Measurements from ENCODE around the gene CPED1.
A peak's percentile ranks its signal among the peaks of the same experiment; 100 is the strongest.

The CPED1 gene

DNA sequence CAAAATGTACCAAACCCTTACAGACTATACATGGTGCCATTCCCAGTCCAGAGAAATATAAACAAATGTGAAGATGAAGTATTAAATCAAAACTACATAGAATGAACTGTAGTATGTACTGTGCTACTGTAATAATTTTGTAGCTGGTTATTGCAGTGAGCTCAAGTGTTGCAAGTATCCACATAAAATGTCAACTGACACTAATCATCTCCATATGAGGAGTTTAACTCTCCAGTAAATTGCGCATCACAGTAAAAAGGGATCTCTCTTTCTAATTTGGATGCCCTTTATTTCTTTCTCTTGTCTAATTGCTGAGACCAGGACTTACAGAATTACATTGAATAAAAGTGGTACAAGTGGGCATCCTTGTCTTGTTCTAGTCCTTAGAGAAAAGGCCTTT lies 165.5 kb downstream of the CPED1 start:
- H3K27me3 Mint-ChIP-seq: no peaks in the 10 kb centered on the region
- no peak for ATAC-seq

DNA sequence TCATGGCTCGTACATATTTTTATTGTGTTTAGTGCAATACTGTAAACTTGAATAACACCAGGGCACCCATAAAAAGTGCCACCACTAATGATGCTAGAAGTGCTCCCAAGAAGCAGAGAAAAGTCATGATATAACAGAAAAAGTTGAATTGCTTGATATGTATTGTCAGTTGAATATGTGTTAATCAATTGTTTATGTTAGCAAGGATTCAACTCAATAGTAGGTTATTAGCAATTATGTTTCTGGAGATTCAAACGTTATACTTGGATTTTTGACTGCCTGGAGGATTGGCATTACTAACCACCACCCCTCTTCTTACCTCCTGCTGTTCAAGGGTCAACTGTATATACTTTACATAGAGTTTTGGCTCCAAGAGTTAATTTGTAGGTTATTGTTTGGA lies 168.3 kb downstream of the CPED1 start:
- no peak overlapping the region for H3K27ac Mint-ChIP-seq
- H3K4me1 Mint-ChIP-seq: peaks cover 14% of the 10 kb centered on the region
- H3K9me3 Mint-ChIP-seq: peaks cover 4% of the 10 kb centered on the region
- no peak for ATAC-seq
- no peak overlapping the region for H3K4me3 Mint-ChIP-seq
- no peaks in the 10 kb centered on the region for H3K27me3 Mint-ChIP-seq
- H3K36me3 Mint-ChIP-seq: peaks cover 25% of the 10 kb centered on the region

More for the DNA sequence above, 165.5 kb downstream of the CPED1 start:
- Mint-ChIP-seq H3K9me3 (peaks cover 4% of the 10 kb centered on the region), H3K4me3 (no peak overlapping the region), H3K4me1 (peaks cover 8% of the 10 kb centered on the region), H3K27ac (no peak overlapping the region), H3K36me3 (peaks cover 19% of the 10 kb centered on the region)

DNA sequence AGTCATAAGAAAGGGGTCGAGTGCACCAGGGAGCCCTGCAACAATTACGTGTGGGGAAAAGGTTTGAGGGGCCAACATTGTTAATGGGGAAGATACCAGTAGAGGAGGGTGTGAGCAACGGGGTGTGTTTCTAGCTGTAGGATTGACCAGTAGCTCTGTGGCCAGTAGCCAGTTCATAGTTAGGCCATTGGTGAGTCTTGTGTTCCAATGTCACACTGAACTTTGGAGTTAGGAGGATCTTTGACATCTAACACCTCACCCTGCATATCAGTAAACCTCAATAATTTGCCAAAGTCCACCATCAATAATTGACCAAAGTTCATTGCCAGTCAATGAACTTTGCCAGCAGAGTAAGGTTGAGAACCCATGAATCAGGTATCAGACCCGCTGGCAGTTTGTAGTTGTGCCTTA lies 168.8 kb downstream of the CPED1 start:
- peaks cover 14% of the 10 kb centered on the region for H3K4me1 Mint-ChIP-seq
- no peak overlapping the region for H3K27ac Mint-ChIP-seq
- ATAC-seq: no peak

DNA sequence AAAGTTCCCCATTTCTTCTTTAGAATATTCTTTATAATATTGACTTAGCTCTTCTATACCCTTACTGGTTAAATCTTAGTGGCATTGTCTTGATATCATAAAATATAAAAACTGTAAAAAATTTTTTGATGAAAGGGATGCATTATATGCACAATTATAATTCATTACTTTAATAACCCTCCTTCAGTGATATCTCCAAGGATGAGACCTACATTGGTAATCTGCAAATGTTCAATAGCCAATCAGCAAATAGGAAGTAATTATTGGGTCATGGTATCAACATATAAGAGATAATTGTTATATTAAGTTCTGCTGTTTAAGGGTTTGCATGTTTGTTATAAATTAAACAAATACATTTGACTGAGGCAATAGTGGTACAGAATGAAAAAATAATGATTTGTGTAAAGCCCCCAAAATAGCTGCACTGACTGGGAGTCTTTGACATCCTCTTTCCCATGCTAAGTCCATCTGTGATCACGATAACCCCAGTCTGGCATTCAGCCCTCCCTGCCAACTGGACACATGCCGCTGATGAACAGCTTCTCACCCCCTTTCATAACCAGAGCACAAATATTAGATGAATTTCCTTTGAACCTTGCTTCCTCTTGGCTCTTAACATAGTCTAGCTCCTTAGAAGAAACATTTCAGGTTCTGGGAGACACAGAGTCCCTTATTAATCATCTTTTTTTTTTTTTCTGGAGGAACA lies 169.5 kb downstream of the CPED1 start:
- H3K27me3 Mint-ChIP-seq: no peaks in the 10 kb centered on the region
- no peak overlapping the region for H3K4me3 Mint-ChIP-seq
- H3K27ac Mint-ChIP-seq: no peak overlapping the region
- peaks cover 18% of the 10 kb centered on the region for H3K4me1 Mint-ChIP-seq
- peaks cover 25% of the 10 kb centered on the region for H3K36me3 Mint-ChIP-seq
- no peak for ATAC-seq
- H3K9me3 Mint-ChIP-seq: peaks cover 4% of the 10 kb centered on the region

More for the DNA sequence above, 168.8 kb downstream of the CPED1 start:
- H3K27me3 Mint-ChIP-seq: no peaks in the 10 kb centered on the region
- H3K36me3 Mint-ChIP-seq: peaks cover 25% of the 10 kb centered on the region
- peaks cover 4% of the 10 kb centered on the region for H3K9me3 Mint-ChIP-seq
- H3K4me3 Mint-ChIP-seq: no peak overlapping the region

DNA sequence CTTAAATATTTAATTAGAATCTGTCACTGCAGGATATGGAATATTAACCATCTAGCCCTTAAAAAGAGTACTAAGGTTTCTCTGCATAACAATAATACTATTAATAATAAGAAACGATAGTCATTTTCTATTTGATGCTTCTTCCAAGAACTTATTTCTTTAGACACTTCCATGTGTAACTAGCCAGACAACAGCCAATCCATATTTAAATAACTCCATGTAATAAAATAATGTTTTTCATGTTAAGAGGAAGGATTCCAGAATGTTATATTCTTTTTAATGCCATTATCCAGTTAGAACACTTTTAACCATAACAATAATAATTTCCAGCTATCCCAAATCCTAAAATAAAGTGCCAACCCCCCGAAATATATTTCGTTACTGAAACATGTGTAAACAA lies 170.2 kb downstream of the CPED1 start:
- Mint-ChIP-seq H3K27me3 (no peaks in the 10 kb centered on the region), H3K27ac (peak overlapping the region; percentile 17)

DNA sequence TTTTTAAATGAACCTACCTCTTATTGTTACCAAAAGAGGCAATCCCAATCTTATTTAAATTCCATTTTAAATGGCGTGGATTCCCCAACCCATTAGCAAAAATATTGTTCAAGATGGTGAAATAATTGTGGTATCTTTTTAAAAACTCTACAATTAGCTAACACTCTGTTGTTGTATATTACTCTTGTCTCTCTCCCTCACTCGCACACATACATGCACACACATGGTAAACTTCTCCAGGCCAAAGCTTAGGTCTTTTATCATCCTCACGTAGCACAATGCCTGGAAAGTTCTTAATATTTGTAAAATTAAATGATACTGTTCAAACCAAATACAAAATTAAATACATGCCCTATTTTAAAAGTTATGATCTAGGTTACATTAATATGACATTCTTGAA lies 171.0 kb downstream of the CPED1 start:
- Mint-ChIP-seq H3K4me3 (no peak overlapping the region), H3K27me3 (no peaks in the 10 kb centered on the region), H3K27ac (no peak overlapping the region), H3K4me1 (peaks cover 32% of the 10 kb centered on the region), H3K9me3 (peaks cover 4% of the 10 kb centered on the region), H3K36me3 (peaks cover 25% of the 10 kb centered on the region)
- ATAC-seq: no peak

More for the DNA sequence above, 170.2 kb downstream of the CPED1 start:
- Mint-ChIP-seq H3K9me3 (peaks cover 4% of the 10 kb centered on the region), H3K36me3 (peaks cover 25% of the 10 kb centered on the region), H3K4me1 (peaks cover 24% of the 10 kb centered on the region), H3K4me3 (no peak overlapping the region)
- no peak for ATAC-seq

DNA sequence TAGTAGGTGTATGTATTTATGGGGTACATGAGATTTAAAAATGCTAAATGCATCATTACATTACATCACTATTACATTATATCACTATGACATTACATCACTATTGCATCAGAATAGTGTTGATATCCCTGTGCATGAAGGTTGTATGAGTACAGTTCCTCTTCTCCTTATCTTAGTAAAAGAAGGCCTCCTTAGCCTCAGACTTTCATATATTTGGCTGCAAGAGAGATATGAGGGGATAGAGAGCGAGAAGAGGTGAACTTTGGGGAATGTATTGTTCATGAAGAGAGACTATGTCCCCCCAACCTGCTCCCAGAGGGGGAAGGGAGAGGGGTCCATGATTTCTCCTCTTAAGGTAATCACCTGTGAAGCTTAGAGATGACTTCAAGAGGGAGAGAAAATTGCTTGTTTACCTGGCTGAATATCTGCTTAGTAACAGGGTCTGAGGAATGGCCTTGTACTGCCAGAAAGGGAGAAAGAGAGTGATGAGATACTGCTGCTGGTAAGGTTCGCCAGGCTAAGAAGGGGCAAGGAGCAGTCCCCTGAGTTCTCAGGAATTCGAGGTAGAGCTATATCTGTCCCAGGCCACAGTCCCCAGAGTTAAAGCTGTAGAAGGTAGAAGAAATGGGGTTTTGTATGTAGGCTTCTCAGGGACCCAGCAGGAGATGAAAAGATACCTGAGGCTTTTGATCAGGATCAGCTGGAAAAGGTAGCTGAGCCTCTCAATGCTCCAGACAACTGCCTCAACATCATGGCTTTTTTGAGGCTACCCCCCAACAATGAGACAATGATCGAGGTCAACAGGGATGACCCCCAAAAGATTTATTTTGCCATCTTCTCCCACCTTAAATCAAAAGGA lies 171.9 kb downstream of the CPED1 start:
- peak overlapping the region; percentile 65 for H3K27ac Mint-ChIP-seq
- H3K4me1 Mint-ChIP-seq: peaks cover 38% of the 10 kb centered on the region
- H3K27me3 Mint-ChIP-seq: no peaks in the 10 kb centered on the region
- no peak for ATAC-seq
- H3K9me3 Mint-ChIP-seq: peaks cover 4% of the 10 kb centered on the region
- no peak overlapping the region for H3K4me3 Mint-ChIP-seq
- peaks cover 24% of the 10 kb centered on the region for H3K36me3 Mint-ChIP-seq

DNA sequence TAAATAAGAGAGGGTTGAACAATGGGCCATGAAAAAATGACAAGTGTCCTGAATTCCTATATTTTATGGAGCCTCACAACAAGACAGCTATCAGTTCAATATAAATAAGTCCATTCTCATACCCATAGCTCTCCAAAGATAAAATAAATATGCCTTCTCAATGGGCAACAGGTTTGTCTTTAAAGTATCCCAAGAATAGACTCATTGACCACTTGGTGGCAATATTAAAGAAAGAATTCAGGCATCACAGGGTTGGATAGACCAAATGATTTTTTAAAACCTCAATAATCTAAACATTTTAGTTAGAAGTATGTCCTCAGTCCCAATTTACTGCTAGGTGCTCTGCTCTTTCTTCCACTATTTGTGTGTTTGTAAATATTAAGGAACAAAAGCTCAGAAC lies 175.2 kb downstream of the CPED1 start:
- peaks cover 6% of the 10 kb centered on the region for H3K36me3 Mint-ChIP-seq
- ATAC-seq: no peak
- H3K27ac Mint-ChIP-seq: peak overlapping the region; percentile 21
- no peak overlapping the region for H3K4me3 Mint-ChIP-seq
- H3K9me3 Mint-ChIP-seq: no peaks in the 10 kb centered on the region
- no peaks in the 10 kb centered on the region for H3K27me3 Mint-ChIP-seq
- peaks cover 43% of the 10 kb centered on the region for H3K4me1 Mint-ChIP-seq

DNA sequence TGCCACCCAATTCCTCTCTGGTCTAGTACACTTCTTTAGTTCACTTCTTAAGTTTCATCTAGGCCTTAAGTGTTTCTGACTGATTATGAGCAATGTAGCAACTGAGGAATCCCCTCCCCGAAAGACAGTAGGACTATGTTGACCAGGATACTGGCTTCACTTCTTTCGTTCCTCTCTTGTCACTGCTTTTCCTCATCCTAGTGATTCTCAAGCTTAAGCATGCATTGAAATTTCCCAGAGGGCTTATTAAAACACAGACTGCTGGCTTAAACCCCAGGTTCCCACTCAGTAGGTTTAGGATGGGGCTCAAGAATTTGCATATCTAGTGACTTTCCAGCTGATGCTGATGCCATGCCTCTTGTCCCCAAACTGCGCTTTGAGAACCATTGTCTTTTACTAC lies 175.7 kb downstream of the CPED1 start:
- no peak for ATAC-seq
- no peaks in the 10 kb centered on the region for H3K27me3 Mint-ChIP-seq
- H3K9me3 Mint-ChIP-seq: no peaks in the 10 kb centered on the region
- H3K36me3 Mint-ChIP-seq: peaks cover 6% of the 10 kb centered on the region
- peaks cover 43% of the 10 kb centered on the region for H3K4me1 Mint-ChIP-seq
- no peak overlapping the region for H3K4me3 Mint-ChIP-seq
- H3K27ac Mint-ChIP-seq: peak overlapping the region; percentile 21

DNA sequence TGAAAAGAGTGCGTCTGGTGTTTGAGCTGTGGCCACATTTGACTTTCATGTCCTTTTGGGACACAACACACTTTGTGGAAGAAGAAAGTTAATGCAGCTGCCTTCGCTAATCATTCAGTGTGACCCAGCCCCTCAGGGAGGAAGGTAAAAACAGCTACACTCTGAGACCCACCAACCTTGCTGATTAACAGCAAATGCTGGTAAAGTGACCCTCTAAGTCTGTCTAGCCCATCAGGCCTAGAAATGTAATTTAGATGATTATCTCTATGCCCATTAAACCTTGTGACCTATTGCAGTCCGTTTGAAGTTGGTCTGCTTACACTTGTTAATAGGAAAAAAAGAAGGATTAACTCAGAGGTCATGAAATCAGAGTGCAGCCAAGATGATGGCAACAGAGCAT lies 178.4 kb downstream of the CPED1 start:
- Mint-ChIP-seq H3K9me3 (no peaks in the 10 kb centered on the region), H3K27ac (no peak overlapping the region), H3K4me1 (peaks cover 36% of the 10 kb centered on the region), H3K4me3 (no peak overlapping the region), H3K27me3 (no peaks in the 10 kb centered on the region), H3K36me3 (peaks cover 6% of the 10 kb centered on the region)
- no peak for ATAC-seq

DNA sequence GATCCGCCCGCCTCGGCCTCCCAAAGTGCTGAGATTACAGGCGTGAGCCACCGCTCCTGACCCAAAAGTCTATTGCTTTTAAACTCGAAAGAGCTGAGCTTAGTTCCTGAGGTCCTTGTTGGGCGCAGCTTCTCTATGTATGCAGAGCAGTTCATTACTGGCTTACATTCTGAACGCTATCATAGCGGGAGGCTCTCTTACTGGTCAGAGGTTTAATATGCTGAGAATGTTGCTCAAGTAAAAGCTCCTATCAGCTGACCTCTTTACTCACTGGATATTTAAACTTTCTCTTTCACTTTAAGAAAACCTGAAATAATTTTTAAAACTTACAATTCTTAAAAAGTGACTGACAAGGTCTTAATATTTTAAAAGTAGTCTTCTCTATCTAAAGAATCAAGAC lies 179.5 kb downstream of the CPED1 start:
- Mint-ChIP-seq H3K27me3 (no peaks in the 10 kb centered on the region), H3K36me3 (peaks cover 6% of the 10 kb centered on the region), H3K4me3 (no peak overlapping the region), H3K27ac (no peak overlapping the region), H3K4me1 (peaks cover 33% of the 10 kb centered on the region), H3K9me3 (no peaks in the 10 kb centered on the region)
- ATAC-seq: no peak

DNA sequence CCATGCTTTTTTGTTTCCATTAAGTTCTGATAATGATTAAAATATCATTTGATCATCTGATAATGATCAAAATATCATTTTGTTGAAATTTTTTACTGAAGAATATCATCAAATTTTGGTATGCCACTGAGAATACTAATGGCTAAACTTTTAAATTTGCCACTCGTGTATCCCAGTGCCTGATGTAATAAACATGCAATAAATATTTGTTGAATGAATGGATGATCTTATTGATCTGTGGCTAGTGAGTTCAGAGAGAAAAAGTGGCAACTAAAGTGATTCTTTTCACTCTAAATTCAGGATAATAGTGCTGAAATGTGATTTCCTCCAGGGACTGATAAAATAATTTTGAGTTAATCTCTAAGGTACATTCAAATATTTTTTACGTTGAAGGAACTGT lies 181.0 kb downstream of the CPED1 start:
- ATAC-seq: no peak
- Mint-ChIP-seq H3K27me3 (no peaks in the 10 kb centered on the region), H3K4me3 (no peak overlapping the region), H3K36me3 (peaks cover 14% of the 10 kb centered on the region), H3K27ac (no peak overlapping the region), H3K4me1 (peaks cover 33% of the 10 kb centered on the region), H3K9me3 (no peaks in the 10 kb centered on the region)

DNA sequence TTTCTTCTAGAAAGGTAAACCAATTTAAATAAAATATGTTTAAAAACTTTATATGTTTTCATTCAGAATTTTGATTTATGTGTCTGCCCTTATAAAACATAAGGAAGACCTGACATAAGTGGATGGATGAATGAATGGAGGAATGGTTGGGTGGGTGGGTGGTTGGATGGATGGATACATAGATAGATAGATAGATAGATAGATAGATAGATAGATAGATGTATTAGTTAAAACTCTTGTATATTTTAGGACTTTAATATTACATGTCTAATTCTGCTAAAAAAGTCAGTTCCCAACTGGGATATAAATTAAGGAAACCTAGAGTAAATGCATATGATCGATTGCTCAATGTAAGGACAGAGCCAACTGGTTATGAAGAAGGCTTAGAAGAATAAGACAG lies 184.0 kb downstream of the CPED1 start:
- Mint-ChIP-seq H3K27ac (no peak overlapping the region), H3K36me3 (peaks cover 22% of the 10 kb centered on the region), H3K9me3 (no peaks in the 10 kb centered on the region), H3K27me3 (no peaks in the 10 kb centered on the region), H3K4me3 (no peak overlapping the region), H3K4me1 (peaks cover 29% of the 10 kb centered on the region)
- no peak for ATAC-seq

DNA sequence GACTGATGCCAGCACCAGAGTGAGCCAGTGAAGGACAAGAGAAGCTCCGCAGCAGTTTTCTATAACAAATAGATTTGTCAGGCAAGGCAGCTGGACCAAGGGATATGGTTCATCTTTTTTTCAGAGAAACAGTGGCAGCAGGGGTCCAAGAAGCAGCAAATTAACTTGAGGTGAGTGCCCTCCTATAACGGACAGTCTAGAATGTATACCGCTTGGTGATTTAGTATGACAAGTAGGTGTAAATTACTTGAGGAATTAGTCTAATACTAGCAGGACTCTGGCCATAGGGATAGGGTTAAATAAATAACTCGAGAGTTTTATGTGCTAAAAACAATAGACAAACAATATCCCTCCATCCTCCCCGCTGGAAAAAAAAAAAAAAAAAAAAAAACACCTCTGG lies 187.3 kb downstream of the CPED1 start:
- Mint-ChIP-seq H3K9me3 (no peaks in the 10 kb centered on the region), H3K4me1 (peaks cover 47% of the 10 kb centered on the region), H3K36me3 (peaks cover 29% of the 10 kb centered on the region), H3K27me3 (no peaks in the 10 kb centered on the region), H3K27ac (no peak overlapping the region), H3K4me3 (no peak overlapping the region)
- no peak for ATAC-seq

DNA sequence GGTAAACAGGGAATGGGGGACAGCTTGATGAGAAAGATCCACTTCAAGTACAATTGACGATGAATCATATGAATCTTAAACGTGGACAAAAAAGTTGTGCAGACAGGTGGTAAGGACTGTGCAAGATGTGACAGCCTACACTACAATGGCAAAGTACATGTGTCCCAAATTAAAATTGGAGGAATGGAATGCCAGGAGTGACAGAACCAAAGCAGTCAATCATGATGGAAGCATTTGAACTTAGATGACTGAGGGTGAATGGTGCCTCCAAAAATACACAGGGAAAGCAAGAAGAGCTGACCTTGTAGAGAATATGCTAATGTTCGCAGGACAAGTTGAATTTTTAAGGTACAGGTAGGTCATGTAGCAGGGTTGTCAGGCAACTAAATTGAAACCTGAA lies 189.9 kb downstream of the CPED1 start:
- Mint-ChIP-seq H3K4me3 (peak overlapping the region; percentile 70), H3K4me1 (peaks cover 66% of the 10 kb centered on the region), H3K27ac (peak overlapping the region; percentile 89), H3K27me3 (no peaks in the 10 kb centered on the region), H3K36me3 (peaks cover 29% of the 10 kb centered on the region), H3K9me3 (no peaks in the 10 kb centered on the region)
- no peak for ATAC-seq

Data from stimulated activated memory B cell treated with anti-CD40 and anti-IgM and Interleukin-4, amounts not matched to agents 10 μg/mL and 1 μg/mL and 100 μg/mL, for 72 hours (primary cell).